ENCODE data around the gene MRGPRX3. TPM values are rescaled to one million over a fixed set of nuclear protein-coding genes. Genes with fewer than 3 reads are reported as not detected.

MRGPRX3 gene
- not detected for polyA plus RNA-seq (2012; ENCODE audit: insufficient read depth, insufficient read length, low read depth)

DNA sequence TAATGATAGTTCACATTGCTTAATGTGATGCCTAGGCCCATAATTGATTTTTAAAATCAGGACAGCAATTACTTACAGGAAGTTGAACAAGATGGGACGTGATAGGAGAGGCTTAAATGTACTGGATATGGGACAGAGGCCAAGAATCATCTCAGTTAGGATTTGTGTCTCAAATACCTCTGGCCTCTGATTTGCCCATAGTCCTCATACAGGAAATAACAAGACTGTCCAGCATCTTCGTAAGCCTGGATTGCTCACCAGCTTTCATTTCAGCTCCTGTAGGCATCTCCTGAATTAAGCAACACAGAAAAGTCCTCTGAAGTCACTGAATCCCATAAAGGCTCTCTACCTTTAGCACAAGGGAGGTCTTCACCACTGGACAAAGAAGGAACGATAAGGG lies at the start of gene MRGPRX3:
Gene MRGPRX3, plus strand, starts transcription at position 231 of the 400 bp plus-strand sequence. CDS start 4,632 bp downstream, outside the sequence.
- no peaks in the 10 kb centered on the region for H3K4me1 ChIP-seq
- no peaks in the 10 kb centered on the region for H3K9me3 ChIP-seq
- no peaks in the 10 kb centered on the region for H3K36me3 ChIP-seq
- no peak for DNase-seq
- H3K27me3 ChIP-seq = no peaks in the 10 kb centered on the region
- TF ChIP-seq, protein P1, sequence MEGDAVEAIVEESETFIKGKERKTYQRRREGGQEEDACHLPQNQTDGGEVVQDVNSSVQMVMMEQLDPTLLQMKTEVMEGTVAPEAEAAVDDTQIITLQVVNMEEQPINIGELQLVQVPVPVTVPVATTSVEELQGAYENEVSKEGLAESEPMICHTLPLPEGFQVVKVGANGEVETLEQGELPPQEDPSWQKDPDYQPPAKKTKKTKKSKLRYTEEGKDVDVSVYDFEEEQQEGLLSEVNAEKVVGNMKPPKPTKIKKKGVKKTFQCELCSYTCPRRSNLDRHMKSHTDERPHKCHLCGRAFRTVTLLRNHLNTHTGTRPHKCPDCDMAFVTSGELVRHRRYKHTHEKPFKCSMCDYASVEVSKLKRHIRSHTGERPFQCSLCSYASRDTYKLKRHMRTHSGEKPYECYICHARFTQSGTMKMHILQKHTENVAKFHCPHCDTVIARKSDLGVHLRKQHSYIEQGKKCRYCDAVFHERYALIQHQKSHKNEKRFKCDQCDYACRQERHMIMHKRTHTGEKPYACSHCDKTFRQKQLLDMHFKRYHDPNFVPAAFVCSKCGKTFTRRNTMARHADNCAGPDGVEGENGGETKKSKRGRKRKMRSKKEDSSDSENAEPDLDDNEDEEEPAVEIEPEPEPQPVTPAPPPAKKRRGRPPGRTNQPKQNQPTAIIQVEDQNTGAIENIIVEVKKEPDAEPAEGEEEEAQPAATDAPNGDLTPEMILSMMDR (IDR thresholded peaks at IDR 0.05; ENCODE audit: low read depth, low read length) = no peak
- no peak within 1 kb of the TSS for H3K4me3 ChIP-seq (ENCODE audit: low read depth, low read length)

DNA sequence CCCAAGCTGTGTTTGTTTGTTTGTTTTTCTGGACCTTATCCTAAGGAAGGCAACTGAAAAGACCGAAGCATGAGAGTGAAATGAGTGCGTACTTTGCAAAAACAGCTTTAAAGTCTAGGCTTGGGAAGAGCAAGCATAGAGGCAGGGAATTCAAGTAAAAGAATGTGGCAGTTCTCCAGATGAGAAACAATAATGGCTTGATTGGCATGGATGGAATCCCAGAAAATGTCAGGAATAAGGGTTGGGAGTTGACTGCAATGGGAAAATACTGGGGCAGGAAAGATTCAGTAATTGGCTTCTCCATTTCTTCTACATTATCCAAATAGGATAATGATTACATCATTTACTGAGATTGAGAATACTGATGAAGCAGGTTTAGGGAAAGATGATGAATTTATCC lies 44.0 kb upstream of the MRGPRX3 start:
- Histone ChIP-seq H3K27me3 (no peaks in the 10 kb centered on the region), H3K4me3 (ENCODE audit: low read depth, low read length) (no peak overlapping the region), H3K4me1 (no peaks in the 10 kb centered on the region), H3K36me3 (no peaks in the 10 kb centered on the region), H3K9me3 (no peaks in the 10 kb centered on the region)
- TF ChIP-seq, protein P1 (IDR thresholded peaks at IDR 0.05; ENCODE audit: low read depth, low read length) = no peak
- no peak for DNase-seq

DNA sequence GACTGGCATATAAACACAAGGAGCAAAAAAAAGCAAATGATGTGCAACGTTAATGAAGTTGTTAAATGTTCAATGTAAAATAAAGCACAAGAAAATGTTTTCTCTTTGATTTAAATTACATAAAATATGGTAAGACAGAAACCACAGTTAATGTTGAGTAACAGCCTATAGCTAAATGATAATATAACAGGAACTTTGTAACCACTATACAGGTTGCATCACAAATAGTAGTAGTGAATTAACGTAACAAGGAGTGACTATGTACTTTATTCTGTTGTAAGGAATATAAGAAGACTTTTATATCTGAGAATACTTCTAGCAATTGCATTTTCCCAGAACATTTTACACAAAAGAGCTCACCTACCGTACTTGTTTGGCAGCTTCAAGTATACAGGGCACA lies 43.4 kb upstream of the MRGPRX3 start:
- H3K27me3 ChIP-seq = no peaks in the 10 kb centered on the region
- no peak overlapping the region for H3K4me3 ChIP-seq (ENCODE audit: low read depth, low read length)
- no peak for DNase-seq
- no peaks in the 10 kb centered on the region for H3K4me1 ChIP-seq
- TF ChIP-seq, protein P1 (IDR thresholded peaks at IDR 0.05; ENCODE audit: low read depth, low read length) = no peak
- no peaks in the 10 kb centered on the region for H3K9me3 ChIP-seq
- H3K36me3 ChIP-seq = peaks cover 3% of the 10 kb centered on the region; the same call in 1 of the 2 replicates

DNA sequence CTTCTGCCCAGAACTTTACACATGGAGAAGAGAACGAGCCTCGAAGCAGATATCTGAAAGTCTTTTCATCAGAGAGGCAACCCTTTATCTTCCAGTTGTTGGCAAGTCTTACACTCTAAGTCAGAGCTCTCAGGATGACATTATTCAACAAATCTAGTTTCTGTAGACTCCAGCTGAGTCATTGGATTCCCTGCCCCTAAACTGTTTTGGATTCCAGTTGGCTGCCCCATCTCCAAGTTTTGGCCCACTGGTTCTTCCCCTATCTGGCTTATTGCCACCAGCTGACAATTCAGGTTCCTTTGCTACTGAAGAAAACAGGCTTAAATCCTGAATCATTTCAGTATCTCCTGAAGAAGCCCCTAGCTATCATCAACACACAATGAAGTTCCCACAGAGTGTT lies 40.6 kb upstream of the MRGPRX3 start:
- H3K9me3 ChIP-seq = no peaks in the 10 kb centered on the region
- peaks cover 11% of the 10 kb centered on the region for H3K36me3 ChIP-seq
- no peaks in the 10 kb centered on the region for H3K4me1 ChIP-seq
- no peak overlapping the region for H3K4me3 ChIP-seq (ENCODE audit: low read depth, low read length)
- no peak for DNase-seq
- H3K27me3 ChIP-seq = no peaks in the 10 kb centered on the region
- TF ChIP-seq, protein P1 (IDR thresholded peaks at IDR 0.05; ENCODE audit: low read depth, low read length) = no peak

DNA sequence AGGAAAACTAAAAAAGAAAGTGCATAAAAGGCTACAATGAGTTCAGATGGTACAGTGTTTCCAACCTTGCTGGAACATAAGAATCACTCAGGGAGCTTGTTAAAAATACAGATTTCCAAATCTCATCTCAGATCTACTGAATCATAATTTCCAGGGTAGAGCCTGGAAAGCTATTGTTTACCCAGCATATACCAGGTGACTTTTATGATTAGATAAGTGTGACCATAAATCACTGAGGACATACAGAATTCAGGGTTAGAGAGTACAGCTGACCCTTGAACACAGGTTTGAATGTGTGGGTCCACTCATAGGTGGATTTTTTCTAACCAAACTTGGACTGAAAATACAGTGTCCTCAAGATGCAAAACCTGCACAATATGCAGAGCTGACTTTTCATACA lies 38.4 kb upstream of the MRGPRX3 start:
- Histone ChIP-seq H3K9me3 (no peaks in the 10 kb centered on the region), H3K27me3 (no peaks in the 10 kb centered on the region), H3K4me3 (ENCODE audit: low read depth, low read length) (no peak overlapping the region), H3K36me3 (peaks cover 11% of the 10 kb centered on the region), H3K4me1 (no peaks in the 10 kb centered on the region)
- no peak for DNase-seq
- TF ChIP-seq, protein P1 (IDR thresholded peaks at IDR 0.05; ENCODE audit: low read depth, low read length) = no peak

DNA sequence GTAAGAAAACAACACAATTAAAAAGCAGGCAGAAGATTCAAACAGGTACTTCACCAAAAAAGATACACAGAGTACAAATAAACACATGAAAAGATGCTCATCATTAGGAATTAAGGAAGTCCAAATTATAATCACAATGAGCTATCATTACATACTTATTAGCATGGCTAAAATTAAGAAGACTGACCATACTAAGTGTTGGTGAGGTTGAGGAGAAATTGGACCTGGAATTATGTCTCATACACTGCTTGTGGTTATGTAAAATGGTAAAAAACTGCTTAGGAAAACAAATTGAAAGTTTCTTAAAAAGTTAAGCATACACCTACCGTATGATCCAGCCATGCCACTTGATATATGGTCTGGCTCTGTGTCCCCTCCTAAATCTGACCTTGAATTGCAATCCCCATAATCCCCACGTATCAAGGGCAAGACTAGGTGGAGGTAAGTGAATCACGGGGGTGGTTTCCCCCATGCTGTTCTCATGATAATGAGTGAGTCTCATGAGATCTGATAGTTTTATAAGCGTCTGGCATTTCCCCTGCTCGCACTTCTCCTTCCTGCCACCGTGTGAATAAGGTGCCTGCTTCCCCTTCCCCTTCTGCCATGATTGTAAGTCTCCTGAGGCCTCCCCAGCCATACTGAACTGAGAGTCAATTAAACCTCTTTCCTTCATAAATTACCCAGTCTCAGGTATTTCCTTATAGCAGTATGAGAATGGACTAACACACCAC lies 31.3 kb upstream of the MRGPRX3 start:
- Histone ChIP-seq H3K4me3 (ENCODE audit: low read depth, low read length) (no peak overlapping the region), H3K27me3 (no peaks in the 10 kb centered on the region), H3K36me3 (peaks cover 11% of the 10 kb centered on the region), H3K4me1 (no peaks in the 10 kb centered on the region), H3K9me3 (no peaks in the 10 kb centered on the region)
- TF ChIP-seq, protein P1 (IDR thresholded peaks at IDR 0.05; ENCODE audit: low read depth, low read length) = no peak
- no peak for DNase-seq
